Inflammatory macrophage treated with lipopolysaccharide for 1 hour (primary cell): ENCODE measurements around the gene CTNND2.

Experiments
- DNase-seq, 2 donors: peaks; one replicate each; pipeline ENCODE4 v3.0.0-alpha.2; 2020 to 2022

Gene CTNND2

DNA sequence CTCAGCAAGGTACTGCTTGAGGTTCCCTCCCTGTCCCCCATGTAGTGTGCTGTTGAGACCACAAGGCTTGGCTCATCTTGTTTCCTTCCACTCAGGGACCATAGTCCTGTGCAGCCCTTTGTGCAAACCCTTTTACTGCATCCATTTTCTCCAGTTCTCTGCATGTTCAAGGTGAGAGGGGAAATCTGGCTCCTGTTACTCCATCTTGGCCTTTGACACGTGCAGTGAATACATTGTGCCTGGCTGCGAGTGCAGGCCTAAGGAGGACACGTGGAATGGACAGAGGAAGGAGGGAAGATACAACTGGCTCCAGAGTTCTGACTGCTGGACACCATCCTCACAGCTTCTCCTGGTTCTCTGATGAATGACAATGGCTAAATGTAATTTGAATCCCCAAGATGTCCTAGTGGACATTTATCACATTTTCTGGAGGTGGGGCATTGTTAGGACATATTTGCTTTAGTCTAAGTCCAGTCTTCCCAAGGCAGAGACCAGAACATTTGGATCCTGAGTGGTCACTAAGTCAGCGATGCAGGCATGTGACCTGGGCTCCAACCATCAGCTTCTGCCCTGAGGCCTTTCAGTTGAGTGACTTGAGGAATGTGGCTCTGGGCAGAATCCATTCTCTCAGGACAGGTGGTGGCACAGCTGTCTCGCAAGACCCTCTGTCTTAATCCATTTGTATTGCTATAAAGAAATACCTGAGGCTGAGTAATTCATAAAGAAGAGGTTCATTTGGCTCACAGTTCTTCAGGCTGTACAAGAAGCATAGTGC, 954.2 kb downstream of the CTNND2 start:
- DNase-seq: no peak

DNA sequence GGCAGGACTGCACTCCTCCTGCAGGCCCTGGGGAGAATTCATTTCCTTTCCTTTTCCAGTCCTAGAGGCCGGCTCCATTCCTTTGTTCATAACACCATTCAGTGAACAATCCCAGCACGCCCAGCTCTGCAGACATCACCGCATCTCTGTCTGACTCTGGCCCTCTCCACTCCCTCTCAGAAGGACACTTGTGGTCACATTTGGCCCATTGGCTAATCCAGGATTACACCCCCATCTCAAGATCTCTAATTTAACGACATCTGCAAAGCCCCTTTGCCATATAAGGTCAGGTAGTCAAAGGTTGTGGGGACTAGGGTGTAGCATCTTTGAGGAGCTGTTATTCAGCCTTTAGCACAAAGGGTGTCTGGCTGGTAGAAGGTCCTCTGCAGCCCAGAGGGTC, 958.2 kb downstream of the CTNND2 start:
- DNase-seq: no peak

DNA sequence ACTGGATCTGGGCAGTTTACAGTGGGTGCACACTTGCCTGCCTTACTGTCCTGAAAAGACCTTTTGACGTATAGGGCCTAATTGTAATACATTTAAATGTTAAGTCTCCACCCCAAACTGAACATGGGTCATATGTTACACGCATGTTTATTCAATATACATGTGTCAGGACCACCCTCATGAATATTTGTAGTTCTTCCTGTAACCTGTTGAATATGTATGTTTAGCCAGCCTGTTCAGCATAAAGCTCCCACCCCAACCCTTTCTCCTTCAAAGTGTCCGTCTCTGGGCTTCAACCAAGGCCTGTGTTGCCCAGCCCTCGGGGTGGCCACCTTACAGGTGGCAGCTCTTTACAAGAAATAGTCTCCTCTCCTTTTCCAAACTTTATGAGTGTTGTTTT, 962.3 kb downstream of the CTNND2 start:
- DNase-seq: no peak

DNA sequence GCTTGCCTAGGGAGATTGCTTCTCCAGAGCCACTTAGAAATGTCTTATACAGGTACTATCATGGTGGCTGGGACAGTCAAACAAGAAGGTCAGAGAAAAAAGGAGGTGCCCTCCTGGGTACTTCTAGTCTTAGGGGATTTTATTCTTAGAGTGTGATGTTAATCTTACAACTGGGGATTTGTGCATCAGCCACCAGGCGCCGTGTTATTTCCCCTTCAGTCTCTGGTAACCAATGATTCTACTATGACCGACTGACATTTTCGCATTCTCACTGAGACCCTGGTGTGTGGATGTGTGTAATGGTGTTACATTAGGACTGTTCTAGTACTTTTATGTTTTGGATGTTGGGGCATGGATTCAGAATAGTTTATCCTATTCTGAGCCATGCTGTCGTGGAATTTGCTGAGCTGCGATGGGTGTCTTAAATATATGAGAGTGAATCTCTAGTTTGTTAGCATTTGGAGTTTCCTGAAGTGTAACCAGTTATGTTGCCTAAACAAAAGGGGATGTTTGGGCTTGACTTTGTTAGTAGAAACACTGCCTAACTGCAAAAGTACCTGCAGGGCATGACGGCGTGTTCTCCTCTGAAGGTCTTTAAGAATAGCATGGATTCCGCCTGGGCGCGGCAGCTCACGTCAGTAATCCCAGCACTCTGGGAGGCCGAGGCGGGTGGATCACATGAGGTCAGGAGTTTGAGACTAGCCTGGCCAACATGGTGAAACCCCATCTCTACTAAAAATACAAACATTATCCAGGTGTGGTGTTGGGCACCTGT, 968.0 kb downstream of the CTNND2 start:
- DNase-seq: no peak

DNA sequence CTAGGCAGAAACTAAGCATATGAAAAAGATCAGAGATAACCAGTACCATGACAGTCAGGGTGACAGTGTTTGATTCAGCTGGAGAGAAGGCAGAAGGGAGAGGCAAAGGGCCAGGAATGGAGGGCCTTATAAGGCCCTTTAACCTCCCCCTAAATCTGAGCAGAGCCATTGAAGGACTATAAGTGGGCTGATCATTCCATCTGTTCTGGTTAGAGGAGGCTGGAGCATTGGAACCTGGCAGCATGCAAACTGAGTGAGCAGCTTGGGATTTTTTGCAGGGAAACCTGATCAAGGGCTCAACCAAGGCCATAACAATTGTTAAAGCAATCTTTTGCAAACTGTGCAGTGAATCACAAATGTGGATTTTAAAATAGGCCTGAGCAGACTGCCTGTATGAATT, 968.7 kb downstream of the CTNND2 start:
- no peak for DNase-seq

DNA sequence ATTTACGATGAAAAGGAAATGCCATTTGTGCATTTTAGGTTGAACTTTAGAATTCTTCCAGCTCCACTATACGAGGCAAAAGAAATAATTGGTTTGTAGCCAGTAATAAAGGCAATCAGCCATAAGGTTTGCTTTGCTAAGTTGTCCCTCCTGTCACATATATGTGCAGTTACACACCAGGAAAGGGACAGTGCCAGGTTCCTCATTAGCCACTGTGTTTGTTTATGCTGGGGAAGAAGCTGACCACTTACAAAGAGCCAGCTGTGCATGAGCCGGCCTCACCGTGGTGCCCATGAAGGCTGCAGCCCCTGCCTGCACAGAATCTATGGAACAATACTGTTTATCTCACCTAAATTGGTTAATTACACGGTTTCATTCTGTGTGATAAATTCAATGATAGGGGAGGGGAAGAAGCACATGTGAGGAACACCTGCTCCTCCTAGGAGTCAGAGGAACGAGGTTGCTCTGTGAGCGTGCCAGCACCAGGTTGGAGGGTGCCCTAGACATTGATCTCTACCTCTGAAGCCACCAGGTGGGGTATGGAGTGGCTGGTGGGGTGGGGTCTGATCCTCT, 969.4 kb downstream of the CTNND2 start:
- no peak for DNase-seq

DNA sequence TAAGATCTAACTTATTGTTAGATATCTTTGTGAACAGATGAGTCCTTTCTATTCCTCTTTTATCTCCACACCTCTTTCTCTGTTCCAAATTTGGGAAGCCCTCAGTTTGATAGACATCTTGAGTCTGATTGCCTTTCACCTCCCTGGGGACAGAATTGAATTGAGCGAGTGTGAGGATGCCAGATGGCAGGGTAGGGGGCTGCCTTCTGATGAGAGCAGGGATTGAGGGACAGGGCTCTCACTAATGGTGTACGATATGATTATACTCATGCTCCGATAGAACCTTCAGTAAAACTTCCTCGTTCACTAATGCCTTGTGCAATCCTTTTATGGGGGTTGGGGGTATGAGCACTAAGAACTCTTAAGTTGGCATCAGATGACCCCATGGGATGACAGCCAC, 971.1 kb downstream of the CTNND2 start:
- DNase-seq: no peak

DNA sequence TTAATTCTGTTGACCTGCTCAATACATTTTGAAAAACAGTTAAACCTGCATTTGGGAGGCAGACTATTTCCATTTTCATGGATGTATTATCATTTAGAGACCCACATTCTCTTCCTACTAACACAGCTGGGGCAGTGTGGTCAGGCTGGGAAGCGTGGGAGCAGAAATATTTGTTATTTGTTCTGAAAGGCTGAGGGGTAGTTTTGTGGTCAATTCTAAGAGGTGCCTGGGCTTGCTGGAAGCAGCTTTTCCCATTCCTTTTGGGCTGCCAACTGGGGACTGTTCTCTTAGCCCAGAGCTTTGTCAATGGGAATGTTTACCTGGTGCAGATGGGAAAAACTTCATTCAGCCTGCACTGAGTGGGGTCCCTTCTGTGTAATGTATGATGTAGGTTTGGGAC, 971.8 kb downstream of the CTNND2 start:
- no peak for DNase-seq

DNA sequence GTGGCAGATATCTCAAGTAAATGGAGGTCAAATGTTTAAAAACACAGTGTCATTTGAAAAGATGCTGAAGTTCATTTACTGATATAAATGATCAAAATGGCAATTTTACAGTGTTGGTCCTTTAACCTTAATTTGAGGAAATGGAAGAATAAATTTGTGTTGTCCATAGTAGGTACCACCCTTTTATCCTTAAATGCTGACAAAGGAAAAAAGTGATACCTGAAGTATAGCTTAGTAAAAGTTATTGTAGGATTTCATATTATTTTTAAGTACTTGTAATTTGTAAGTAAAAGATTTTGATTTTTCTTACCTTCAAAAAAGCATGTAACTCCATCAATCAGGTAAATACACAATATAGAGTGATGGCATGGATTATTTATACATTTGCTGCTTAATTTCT, 976.6 kb downstream of the CTNND2 start:
- DNase-seq: no peak

DNA sequence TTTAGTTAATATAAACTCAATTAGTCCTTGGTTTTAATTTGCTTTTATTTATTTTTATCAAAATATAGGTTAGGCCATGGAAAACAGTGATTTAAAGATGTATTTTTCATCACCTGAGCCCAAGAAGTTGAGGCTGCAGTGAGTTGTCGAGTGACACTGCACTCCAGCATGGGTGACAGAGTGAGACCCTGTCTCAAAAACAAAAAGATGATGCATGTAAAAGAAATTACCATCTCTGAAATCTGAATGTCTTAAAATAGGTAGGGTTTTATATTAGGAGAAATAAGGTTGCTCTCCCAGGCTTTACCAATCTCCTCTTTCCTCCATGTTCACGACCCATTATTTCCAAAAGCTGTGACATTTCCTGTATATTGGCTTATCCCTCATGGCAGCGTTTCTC, 980.9 kb downstream of the CTNND2 start:
- DNase-seq: no peak
